Right kidney (tissue), 1 donor: ENCODE measurements around the gene PCSK7.

Experiments used
- DNase-seq: peaks from one replicate; pipeline ENCODE4 v3.0.0-alpha.2; 2016

Gene PCSK7

DNA sequence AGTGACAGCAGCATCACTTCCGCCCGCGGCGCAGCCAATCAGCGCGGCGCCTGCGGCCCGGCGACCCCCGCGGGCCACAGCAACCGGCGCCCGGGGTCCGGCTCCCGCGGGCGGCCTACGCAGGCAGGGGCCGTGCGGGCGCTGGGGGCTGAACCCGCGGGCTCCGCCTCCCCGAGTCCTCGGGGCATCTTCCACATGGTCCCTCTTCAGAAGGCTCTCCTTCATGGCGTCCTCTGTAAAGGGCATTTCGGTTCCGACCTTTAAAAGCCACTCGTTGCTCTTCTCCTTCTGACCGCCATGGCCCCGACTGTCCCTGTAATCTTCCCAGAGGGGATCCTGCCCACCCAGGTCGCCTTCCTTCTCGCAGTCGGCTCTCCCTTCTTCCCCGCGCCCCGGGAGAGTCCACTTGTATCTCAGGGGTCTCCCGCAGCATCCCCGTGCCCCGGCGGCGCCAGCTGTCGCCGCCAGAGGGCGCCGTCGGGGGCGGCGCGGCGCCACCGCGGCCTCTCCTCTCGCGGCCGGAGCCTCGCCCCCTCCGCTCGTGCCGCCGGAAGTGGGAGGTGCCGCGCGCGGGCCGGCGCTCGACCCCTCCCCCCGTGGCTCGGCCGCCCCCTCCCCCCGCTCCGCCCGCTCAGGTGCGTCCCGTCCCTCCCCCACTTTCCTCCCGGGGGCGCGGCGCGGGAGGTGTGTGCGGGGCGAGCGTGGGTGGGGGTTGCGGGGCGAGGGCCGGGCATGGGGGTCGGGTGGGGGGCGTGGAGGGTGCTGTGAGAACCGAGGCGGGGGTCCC lies 412 bp upstream of the PCSK7 start, which contains the start of gene RNF214:
Gene RNF214, plus strand, starts transcription at position 580 of the 787 bp plus-strand sequence. CDS start 1,602 bp downstream, outside the sequence.
- peak; percentile 92 for DNase-seq

DNA sequence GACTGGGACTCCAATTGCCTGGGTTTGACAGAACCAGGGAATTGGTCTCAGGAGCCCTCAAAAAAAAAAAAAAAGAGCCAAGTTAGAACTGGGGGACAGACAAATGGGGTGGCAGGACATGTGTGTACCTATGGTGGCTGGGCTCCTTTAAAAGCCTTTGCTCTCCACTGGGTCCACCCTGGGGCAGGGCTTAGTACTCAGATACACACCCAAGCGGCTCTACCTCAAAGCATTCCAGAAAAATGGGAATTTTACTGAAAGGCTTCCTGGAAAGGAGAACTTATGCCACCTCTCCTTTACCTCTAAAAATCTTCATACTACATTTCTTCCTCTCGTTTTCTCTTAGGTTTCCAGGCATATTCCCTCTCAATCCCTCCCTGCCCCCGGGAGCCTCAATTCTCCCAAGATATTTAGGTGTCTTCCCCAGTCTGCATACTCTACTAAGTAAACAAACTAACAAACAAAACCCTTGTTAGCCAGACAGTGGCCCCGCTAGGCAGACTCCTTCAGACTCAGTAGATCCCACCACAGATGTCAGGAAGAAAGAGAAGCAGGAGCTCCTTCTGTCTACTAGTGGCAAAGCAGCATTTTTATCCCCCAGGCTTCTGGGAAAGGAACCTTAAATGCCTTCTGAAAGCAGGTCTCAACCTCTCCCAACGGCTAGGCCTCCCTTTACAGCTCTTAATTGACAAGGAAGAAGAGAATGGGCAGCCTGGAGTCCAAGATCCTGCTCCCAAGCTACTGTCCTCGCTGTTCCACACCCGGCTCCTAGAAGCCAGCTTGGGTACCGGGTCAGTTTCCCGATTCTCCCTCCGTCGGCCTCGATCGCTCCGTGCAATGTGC lies 653 bp downstream of the PCSK7 start:
- DNase-seq, result no peak

GRCh38 chr11:117230286-117230961 lies 1.4 kb downstream of the PCSK7 start:
- no peak for DNase-seq

DNA sequence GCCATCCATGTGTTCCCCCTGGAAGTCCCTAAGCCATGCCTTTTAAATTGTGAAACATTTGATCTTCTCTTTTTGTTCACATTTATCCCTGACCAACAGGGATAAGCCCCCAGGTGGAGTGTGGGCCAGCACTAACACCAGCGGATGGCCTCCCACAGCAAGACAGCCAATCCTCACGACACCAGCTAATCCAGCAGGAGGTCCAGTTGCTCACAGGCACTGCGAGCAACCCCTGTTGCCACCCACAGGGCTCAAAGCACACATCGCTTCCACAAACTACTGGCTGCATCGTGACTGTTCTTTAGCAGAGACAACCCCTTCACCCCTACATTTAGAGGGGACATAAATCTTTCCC lies 2.0 kb downstream of the PCSK7 start:
- no peak for DNase-seq

DNA sequence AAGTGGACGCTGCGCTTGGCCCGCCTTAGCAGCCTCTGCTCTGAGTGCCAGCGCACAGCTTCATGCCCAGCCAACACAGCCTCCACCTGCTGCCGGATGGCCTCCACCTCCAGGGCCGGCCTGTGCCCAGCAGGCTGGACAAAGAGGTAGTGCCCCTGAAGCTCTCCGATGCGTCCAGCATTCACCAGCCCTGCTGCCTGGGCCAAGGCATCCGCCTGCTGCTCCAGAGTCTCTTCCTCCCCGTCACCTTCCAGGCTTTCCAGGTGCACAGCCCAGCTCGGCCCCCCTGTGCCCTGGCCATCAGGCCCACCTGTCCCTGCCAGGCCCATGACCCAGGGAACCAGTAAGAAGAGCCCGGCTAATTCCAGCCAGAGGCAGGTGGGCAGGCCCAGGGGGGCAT lies 2.5 kb downstream of the PCSK7 start:
- DNase-seq, result no peak

DNA sequence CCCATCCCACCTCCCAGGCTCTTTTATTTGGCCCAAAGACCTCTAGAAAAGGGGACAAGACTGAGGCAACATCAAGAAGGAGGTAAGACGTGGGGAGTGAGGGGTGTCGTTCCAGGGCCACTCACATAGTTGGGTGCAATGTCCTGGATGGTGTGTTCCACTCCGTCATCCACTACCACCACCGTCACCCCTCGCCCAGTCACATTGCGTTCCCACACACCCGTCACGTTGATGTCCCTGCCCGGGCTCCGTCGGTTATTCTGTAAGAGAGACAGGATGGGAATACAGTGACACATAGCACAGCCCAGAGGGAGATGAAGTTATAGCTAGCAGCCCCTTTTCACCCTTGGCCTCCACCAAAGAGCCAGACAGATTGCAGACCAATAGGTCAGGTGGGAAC lies 3.8 kb downstream of the PCSK7 start:
- no peak for DNase-seq

GRCh38 chr11:117226388-117227385 lies 5.2 kb downstream of the PCSK7 start:
- DNase-seq, result peak; percentile 44

- no peak for DNase-seq
Observed at GRCh38 chr11:117225553-117226170, 6.2 kb downstream of the PCSK7 start.

DNA sequence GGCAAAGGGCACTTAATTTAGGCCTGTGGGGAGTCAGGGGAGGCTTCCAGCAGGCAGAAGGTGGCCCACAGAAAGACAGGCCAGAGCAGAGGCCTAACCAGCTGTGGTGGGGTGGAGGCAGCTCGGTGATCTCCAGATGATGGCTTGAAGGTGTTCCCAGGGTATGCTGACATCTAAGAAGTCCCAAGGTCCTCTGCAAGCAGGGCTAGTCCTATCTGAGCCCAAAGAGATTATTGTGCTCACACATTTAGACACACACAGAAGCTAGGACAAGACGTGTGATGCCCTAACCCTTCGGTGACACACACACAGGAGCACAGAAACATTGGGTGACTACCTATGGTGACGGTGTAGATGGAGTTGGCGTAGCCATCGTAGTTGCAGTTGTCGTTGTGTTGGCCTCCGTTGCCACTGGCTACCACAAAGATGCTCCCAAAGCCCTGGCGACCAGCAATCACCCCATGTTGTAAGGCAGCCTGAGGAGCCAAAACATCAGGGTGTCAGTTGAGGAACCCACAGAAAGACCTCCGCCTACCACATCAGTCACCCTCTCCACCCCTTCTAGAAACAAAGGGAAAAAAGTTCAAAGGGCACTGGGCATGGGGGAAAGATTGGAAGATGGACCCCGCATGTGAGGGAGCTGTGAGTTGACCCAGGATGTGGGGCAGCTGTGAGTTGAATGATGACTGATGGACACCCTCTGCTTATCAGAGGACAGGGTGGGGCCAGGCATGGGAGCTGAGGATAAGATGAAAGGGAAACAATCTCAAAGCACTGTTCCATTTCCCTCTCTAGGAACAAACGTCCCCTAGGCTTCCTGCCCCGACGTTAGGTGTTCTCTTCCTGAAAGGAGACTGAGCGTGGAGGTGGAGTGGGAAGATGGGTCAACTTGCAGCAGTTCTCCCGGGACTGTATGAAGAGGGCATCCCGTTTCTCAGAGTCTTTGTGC lies 7.9 kb downstream of the PCSK7 start:
- DNase-seq, result no peak

DNA sequence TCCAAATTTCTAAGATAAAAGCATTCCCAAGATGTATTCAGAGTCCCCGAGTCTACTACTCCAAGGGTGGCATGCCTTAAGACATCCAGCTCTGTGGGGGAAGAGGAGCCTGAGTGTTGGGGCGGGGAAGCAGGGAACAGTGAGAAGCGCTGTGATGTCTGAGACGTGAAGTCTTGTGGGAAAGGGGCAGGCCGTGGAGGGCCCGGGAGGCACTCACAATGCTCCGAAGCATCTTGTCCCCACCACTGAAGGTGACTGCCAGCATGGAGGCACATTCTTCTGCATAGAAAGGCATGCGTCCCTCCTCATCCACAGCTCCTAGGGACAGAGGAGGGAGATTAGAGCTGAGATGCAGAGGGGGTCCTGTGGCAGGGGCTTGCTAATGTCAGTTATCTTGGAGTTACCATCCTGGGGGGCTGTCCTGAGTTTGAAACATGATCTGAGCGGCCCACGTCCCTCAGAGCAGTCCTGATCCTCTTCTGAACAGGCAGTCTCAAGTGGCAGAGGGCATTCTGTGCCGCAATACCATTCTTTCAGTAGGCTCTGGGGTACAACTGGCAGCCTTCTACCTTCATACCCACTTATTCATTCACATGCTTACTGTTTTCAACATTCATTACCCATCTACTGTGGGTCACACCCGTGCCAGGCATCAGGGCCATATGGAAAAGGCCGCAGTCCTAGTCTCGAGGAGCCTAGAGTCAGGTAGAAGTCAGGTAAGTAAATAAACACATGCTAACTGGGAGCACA lies 8.7 kb downstream of the PCSK7 start:
- no peak for DNase-seq

DNA sequence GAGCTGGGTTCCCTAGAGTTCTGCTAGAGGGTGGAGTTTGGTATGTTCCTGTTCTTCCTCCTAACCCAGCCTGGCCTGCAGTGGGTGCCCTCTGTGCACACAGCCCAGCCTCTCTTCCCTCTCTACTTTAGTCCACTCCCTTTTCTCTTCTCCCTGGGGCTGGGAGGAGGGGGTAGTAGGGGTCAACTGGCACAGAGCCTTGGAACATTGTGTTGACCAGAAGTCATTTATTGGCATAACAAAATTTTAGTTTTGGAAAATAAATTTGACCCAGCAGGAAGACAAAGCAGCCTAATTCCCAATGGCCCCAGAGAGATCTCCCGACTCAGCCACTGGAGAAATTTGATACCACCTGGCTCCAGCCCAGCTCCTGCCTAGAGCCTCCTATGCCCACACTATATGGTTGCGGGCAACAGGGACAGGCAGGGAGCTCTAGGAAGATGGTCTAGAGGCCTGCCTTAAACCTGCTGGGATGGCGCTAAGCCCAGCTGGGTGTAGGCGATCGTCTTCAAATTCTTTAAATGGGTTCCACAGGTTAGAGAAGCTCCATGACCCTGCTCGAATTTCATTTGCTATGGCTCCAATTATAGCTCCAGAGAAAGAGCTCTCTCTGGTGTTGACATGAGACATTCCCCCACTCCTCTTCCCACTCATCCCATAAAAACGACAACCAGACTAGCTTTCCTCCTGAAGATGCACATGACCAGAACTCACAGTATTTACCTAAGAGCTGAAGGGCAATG lies 9.9 kb downstream of the PCSK7 start:
- peak; percentile 36 for DNase-seq

- no peak for DNase-seq
Observed at GRCh38 chr11:117220999-117221774, 10.7 kb downstream of the PCSK7 start.

DNA sequence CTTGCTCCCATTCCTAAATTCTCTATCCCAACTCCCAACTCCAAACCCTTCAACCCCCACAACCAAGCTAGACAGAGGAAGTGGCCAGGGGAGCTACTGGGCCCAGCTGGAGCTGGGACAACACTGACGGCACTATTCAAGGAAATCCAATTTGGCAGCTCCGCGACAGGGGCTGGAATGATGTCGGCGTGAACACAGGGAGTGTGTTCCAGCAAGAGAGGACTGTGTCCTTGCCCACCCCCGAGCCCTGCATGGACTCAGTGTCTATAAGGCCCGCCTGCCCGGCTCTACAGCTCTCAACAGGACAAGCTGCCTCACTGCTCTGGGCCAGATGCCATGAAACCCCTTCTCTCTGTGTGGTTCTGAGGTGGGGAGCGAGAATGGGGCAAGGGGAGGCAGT lies 11.3 kb downstream of the PCSK7 start:
- DNase-seq, result no peak

GRCh38 chr11:117219995-117220394 lies 11.9 kb downstream of the PCSK7 start:
- no peak for DNase-seq

DNA sequence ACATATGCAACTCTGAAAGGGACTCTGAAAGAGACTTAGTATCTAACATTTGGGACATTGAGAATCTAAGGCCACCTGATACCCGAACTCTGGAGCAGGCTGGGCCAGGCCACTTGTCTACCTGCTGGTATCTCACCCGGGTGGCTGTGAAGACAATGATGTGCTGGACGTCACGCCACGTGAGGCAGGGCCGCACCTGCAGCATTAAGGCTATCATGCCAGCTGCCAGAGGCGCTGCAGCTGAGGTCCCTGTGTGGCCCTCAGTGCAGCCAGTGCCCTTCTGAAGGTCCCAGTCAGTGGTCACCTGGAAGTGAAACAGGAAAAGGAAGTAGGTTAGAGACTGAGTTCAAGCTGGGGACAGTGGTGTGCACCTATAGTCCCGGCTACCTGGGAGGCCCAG lies 12.4 kb downstream of the PCSK7 start:
- no peak for DNase-seq

GRCh38 chr11:117219001-117219400 lies 12.9 kb downstream of the PCSK7 start:
- DNase-seq, result no peak

DNA sequence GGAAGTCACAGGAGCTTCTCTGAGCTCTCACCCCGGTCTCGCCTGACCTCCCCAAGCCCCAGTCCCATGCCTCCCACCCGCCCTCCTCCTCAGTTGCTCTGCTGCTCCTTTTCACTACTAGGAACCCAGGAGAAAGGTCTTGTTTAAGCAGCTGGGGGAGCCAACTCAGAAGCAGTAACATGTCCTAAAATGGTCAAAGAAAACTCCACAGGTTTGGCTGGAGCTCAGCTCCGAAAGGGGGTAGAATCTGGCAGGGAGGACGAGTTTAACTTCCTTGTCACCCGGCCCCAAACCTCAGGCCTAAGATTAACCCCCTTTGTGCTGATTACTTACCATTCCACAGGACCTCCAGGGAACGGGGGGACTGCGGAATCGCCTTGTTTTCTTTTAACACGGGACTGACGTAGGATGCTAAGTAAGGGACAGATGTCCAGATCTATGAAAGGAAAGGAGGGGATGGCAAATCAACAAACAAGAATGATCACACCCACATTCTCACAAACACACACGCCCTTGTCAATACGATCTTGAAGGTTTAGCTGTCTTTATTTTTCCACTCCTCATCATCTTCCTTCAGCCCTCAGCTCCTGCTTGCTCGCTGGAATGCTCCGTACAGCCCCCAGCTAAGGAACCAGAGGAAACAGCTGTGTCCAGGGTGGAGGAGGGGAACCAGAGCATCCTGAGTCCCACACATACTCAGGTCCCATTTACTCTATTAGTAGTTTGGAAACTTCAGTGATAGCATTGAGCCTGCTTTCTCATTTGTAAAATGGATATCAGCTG lies 13.5 kb downstream of the PCSK7 start:
- peak; percentile 36 for DNase-seq
